ENCODE data around the gene HS6ST2.

The HS6ST2 gene

DNA sequence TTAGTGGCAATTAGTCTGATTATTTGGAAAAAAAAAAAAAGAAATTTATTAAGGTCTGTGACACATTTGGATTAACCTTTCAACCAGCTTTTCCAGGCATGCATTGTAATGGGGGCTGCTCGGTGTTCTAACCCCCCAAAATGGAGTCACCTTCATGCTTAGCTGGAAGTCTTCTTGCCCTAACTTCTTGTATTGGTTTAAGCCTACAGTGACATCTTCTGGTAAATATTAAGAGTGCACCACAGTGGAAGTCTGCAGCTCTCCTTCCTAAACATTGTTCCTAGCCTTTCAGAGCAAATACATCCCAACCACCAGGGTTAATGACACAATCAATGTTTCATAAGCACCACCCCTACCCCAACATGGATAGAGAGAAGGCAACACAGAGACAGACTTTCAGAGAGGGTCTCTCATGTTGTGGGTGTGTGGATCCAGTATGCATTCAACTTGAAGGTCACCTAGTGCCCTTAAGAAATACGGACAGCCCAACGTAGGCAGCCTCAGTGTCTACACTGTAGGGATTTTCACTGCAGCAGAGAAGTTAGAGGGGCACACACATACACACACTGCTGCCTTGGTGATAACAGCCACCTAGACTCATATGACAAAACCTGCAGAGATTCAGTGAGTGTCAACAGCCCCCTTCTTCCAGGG is 326.7 kb downstream of the HS6ST2 start:
- DNase-seq (ENCODE audit: insufficient read length, low spot score): no peak
- peak; percentile 87 for FAIRE-seq

DNA sequence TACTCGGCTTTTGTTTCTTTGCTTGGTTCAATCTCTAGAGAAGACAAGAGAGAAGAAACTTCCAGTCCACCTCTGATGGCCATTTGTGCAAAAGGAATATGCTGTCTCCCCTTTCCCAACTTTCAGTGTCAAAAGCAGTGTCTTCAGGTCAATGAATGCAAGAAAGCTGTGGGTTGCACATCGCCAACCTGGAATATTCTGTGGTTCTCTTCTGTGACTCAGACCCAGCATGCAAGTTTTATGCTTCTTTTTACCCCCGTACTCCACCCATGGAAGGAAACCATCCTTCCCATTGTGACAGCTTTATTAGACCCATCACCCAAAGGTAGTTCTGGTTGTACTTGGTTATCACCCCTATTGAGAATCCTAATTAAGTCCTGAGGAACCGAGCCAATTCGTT is 334.0 kb downstream of the HS6ST2 start:
- DNase-seq (ENCODE audit: insufficient read length, low spot score) (no peak), FAIRE-seq (no peak)

DNA sequence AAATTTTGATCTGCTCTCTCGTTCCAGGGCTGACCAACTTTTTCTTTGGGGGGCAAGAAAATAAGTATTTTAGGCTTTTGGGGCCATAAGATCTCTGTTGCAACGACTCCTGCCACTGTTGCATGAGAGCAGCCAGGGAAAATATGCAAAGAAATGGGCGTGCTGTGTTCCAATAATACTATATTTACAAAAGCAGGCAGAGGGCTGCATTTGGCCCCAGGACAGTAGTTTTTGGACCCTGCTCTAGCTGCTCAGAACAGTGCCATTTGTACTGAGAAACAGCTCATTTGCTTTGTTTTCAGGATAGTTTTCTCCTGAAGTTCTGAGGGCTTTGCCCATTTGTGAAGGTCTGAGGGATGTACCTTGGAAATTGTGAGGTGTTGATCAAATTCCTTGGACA is 334.5 kb downstream of the HS6ST2 start:
- DNase-seq (ENCODE audit: insufficient read length, low spot score) (no peak), FAIRE-seq (no peak)

DNA sequence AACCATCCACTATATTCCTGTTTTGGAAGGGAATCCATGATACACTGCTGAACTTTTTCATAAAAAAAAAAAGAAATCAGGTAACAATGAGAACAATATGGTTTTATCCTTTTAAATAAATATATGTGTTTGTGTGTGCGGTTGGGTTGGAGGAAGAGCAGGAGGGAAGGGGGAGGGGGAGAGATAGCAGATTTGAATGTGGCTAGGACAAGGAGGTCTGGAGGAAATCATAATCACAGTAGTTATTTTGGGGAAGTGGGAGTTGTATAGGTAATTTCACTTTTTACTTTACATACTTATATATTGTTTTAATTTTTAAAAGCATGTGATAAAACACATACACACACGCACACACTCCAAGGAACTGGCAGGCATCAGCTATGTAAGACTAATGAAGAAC is 335.1 kb downstream of the HS6ST2 start:
- FAIRE-seq (peak; percentile 28), DNase-seq (ENCODE audit: insufficient read length, low spot score) (no peak)

GRCh38 chrX:132622130-132622529 is 336.3 kb downstream of the HS6ST2 start:
- FAIRE-seq: peak; percentile 18
- DNase-seq (ENCODE audit: insufficient read length, low spot score): no peak

GRCh38 chrX:132618810-132619209 is 339.6 kb downstream of the HS6ST2 start:
- DNase-seq (ENCODE audit: insufficient read length, low spot score) (no peak), FAIRE-seq (no peak)

- DNase-seq (ENCODE audit: insufficient read length, low spot score): no peak
- no peak for FAIRE-seq
These were observed 342.9 kb downstream of the HS6ST2 start for GRCh38 chrX:132615391-132616131.

DNA sequence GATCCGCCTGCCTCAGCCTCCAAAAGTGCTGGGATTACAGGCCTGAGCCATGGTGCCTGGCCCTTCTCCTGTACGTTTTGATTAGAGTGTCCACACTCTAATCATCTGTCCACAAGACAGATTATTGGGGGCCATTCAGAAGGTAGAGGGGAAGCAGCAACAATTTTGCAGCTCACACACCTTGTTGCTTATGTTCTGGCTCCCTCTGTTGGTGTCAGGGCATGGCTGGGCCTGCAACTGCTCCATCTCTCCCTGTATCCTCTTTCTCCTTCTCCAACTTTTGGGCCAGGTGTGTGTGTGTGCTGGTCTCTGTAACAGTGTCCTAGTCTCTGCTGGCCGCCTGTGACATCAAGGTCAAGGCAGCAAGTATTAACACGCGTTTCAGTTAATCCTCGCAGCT is 344.1 kb downstream of the HS6ST2 start:
- DNase-seq (ENCODE audit: insufficient read length, low spot score) (no peak), FAIRE-seq (no peak)

GRCh38 chrX:132613801-132614200 is 344.6 kb downstream of the HS6ST2 start:
- FAIRE-seq (no peak), DNase-seq (ENCODE audit: insufficient read length, low spot score) (no peak)

DNA sequence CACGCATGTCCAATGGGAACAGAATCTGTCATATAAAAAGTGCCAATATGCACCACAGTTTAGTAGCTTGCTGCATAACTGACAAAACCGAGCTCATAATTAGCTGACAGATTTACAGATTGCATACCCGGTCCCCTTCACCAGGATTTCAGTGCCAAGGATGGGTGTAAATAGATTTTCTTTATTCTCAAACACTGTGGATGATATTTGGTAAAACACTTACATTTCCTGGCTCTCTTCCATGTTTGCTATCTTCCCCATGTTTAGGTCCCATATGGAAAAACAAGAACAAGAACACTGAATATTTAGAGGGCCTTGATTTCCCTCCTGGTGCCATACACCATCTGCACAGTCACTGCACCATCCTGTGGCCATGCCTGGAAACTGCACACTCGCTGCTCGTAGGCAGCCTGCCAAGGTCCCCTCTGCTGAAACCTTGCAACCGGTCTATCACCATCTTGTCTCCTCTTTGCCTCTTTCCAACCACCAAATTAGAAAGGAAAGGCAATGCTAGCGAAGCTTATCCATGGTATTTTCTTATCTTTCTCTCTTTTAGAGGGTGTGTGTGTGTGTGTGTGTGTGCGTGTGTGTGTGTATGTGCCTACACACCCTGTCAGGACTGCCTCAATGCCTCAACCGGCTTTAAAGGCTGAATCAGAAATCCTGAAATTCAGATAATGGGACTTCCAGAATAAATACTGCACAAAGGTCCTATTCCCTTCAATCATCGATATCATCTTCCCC is 345.4 kb downstream of the HS6ST2 start:
- FAIRE-seq (peak; percentile 94), DNase-seq (ENCODE audit: insufficient read length, low spot score) (no peak)

DNA sequence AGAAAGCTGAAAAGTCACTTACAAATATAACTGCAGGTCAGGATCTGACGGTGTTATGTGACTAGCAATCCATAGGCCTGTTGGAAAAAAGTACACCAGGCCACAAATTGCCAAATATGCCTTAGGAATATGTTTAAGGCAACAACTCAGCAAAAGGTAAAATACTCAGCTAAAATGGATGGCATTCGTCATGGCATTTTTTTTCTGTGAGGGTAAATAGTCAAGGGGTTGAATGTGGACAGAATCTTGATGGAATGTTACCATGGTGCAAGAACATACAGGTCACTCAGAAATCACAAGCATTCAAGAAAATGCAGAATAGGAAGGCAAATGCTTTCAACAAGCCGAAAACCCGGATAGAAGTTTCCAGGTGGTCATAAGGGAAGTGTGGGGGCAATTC is 347.9 kb downstream of the HS6ST2 start:
- FAIRE-seq: peak; percentile 21
- no peak for DNase-seq (ENCODE audit: insufficient read length, low spot score)

DNA sequence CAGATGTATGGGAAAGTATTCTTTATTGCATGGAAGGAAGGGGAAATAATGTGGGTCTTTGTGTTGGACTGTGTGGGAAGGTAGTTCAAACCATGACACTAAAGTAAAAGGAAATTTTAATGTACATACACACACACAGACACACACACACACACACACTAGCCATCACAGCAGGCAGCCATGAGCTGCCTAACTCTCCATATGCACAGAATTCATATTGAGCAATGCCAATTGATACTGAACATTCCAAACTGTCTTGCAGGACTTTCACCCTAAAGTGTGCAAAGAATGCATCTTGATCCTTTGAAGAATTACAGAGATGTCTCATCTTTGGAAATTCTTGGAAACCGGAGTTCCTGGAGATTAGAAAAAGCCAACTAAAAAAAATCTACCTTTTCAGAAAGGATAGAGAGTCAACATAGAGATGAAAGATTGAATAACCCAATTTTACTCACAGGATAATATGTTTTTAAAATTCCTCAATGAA is 349.0 kb downstream of the HS6ST2 start:
- DNase-seq (ENCODE audit: insufficient read length, low spot score): no peak

DNA sequence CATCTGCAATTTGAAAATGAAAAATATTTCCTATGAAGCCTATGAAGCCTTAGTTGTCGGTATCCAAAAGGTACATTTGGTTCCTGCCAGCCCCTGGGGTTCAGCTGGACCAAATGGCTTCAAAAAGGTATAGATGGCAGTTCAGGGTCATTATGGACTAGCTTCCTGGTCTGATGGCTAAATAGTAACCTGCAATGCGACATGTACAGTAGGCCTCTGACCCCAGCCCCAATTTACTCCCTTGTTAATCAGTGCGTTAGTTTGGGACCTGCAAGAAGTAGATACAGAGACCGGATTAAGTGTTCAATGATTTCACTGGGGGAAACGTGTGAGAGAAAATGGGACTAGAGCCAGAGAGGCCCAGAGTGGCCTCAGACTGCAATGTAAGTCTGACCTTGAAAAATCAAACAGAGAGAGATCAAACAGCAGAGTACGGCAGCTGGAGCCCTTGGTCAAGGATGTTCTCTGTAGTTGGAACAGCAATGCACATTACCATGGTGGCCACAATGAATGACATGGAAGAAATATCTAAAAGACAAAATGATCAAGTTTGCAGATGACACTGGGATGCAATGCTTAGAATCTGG is 354.6 kb downstream of the HS6ST2 start:
- no peak for FAIRE-seq

More for the DNA sequence above, 349.0 kb downstream of the HS6ST2 start:
- no peak for FAIRE-seq

DNA sequence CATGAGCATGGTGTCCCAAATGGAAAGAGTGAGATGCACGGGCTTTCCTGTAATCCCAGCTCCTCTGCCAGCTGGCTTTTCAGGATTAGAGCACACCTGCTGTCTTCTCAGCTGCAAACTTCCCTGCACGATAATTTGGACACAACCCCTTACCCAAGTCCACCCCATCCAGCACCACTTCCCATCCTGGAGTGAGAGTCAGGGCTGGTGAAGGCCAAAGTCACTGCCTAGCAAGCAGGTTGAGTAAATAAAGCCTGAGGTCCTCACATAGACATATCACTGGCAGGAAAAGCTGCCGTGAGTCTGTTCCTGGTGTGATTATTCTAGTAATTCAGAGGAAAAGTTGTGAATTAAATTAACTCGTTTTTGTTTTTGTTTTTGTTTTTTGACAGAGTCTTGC is 355.7 kb downstream of the HS6ST2 start:
- DNase-seq (ENCODE audit: insufficient read length, low spot score) (no peak), FAIRE-seq (no peak)

More for the DNA sequence above, 354.6 kb downstream of the HS6ST2 start:
- no peak for DNase-seq (ENCODE audit: insufficient read length, low spot score)

DNA sequence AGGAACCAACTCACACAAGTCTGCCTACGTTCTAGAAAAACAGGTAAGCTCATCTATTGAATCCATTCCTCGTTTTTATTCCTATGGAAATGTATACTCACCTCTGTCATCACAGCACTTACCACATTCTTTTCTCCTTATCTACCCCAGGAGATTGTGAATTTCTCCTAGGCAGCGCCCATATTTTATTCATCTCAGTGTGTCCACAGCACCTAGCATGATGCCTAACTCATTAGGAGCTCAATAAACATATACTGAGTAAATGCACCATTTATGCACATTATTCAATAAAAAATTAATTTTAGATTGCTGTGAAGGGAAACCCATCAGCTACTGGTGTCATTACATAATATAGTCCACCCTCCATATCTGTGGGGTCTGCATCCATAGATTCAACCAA is 363.4 kb downstream of the HS6ST2 start:
- no peak for DNase-seq (ENCODE audit: insufficient read length, low spot score)
- no peak for FAIRE-seq

DNA sequence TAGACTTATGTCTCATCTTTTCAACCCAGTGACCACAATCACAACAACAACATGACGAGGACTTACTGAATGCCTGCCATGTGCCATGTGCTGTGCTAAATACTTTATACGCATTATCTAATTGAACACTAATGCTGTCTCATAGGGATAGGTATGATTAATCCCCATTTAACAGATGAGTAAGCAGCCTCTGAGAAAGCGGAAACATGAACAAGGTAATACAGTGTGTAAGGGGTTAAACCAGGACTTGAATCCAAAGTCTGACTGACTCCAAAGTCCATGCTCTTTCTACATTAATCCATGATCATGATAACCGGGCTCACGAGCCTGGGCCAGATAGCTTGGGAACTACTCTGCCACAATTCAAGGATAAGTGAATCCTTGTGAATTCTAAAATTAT is 364.3 kb downstream of the HS6ST2 start:
- DNase-seq (ENCODE audit: insufficient read length, low spot score): no peak
- no peak for FAIRE-seq

DNA sequence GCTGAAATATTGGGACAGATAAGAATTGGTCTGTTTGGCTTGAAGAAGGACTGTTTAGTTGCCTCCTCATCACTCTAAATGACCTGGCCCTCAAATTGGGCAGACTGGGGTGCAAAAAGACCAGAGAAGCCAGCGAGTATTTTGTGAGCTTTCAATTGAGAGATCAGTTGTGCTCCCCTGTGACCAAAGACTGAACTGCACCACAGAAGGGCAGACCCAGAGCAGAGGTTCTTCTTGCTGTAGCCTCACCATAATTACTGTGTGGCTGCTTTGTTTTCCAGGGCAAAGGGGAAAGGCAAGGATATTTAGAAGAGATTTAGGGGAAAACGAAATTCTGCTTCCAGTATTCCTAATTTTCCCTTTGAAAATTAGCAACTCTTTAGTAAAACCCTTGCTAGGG is 365.5 kb downstream of the HS6ST2 start:
- peak; percentile 4 for DNase-seq (ENCODE audit: insufficient read length, low spot score)
- no peak for FAIRE-seq

DNA sequence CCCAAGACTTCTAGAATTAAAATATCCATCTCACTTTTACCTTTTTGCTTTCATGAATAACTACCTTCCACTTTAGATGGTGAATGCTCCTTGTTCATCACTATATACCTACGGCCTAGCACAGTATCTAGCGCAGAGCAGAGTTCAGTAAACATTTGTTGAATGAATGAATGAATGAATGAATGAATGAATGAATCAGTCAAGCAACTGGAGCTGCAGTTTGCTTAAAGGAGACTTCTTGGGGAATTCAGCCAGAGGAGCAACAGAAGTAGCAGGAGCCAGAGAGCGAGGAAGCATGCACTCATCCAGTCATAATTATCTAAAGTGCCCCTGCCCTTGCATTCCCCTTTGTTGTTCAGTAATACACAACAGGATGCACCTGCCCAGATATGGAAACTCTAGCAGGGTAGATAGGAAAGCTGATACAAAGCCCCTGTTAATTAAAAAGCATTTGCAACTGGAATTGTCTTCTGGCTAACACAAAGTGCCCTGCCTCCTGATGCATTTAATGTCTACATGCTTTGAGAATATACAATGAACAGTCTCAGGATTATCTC is 366.6 kb downstream of the HS6ST2 start:
- DNase-seq (ENCODE audit: insufficient read length, low spot score) (no peak), FAIRE-seq (no peak)

- FAIRE-seq: no peak
- DNase-seq (ENCODE audit: insufficient read length, low spot score): no peak
These were observed 367.9 kb downstream of the HS6ST2 start for GRCh38 chrX:132590350-132591026.

DNA sequence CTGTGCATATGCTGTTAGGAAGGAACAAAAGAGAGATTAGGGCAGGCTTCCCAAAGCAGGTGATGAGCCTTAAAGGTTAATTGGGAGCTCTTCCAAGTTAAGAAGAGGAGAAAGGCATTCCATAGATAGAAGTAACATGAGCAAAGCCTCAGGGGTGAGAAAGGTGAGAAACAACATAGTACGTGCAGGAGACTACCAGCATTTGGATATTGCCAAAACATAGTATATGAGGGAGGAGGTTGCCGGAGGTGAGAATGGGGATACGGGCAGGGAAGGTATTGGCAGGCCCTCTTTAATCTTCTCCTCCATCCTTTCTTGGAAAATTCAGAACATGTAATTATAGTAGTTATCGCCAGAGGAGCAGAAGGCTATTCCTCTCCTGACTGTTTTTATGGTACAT is 373.5 kb downstream of the HS6ST2 start:
- FAIRE-seq (no peak), DNase-seq (ENCODE audit: insufficient read length, low spot score) (no peak)

All from GM19239 (cell line).